Peyer's patch (tissue), 4 donors: ENCODE measurements around the gene HS6ST1. TPM values are rescaled to one million over a fixed set of nuclear protein-coding genes. Genes with fewer than 3 reads are reported as not detected.
A peak's percentile ranks its signal among the peaks of the same experiment; 100 is the strongest.

Source experiments
- DNase-seq, 3 donors: peaks; one replicate each; pipeline ENCODE4 v3.0.0-alpha.2; 2017 to 2019
- H3K27ac ChIP-seq, 4 donors: fragments of 200-600 bp; sonication (generic); one replicate each; pipeline ENCODE4 v1.5.1; 2016 to 2019
- H3K27me3 ChIP-seq, 2 donors: fragments of 200-600 bp; sonication (generic); one replicate each; pipeline ENCODE4 v1.5.1; 2019
- H3K36me3 ChIP-seq, 3 donors: fragments of 200-600 bp; sonication (generic); one replicate each; pipeline ENCODE4 v1.5.1; 2016 to 2019
- H3K4me1 ChIP-seq, 4 donors: fragments of 200-600 bp; sonication (generic); one replicate each; pipeline ENCODE4 v1.5.1; 2016 to 2019
- H3K4me3 ChIP-seq, 4 donors: fragments of 200-600 bp; sonication (generic); 1 replicate in 3 of 4; 2 replicates in 1 of 4; pipeline ENCODE4 v1.5.1; 2016 to 2019; ENCODE audit warnings: mild to moderate bottlenecking in 1 of 4
- H3K9me3 ChIP-seq, 4 donors: fragments of 200-600 bp; sonication (generic); one replicate each; pipeline ENCODE4 v1.5.1; 2016 to 2019; ENCODE audit warnings: mild to moderate bottlenecking in 1 of 4
- CTCF ChIP-seq, 6 experiments: fragments of 450-650 bp in 4 of 6; fragments of 200-600 bp in 2 of 6; sonication (generic) in 1 of 6; IDR thresholded peaks; one replicate each; pipeline ENCODE4 v1.5.1; 2017 to 2019; ENCODE audit warnings: antibody characterized with exemption in 6 of 6, mild to moderate bottlenecking in 3 of 6, moderate library complexity in 1 of 6
- POLR2A ChIP-seq, 2 donors: fragments of 450-650 bp; IDR thresholded peaks; one replicate each; pipeline ENCODE4 v1.5.1; 2017; ENCODE audit warnings: antibody characterized with exemption in 2 of 2, mild to moderate bottlenecking in 2 of 2, moderate library complexity in 2 of 2
- total RNA-seq, 4 donors: library from RNA; depleted of rRNA; stranded (reverse); fragments of >200 nt; gene quantifications; one replicate each; pipeline ENCODE4 v1.1.0, GENCODE V29; 2016

Gene HS6ST1
- total RNA-seq, 4 donors from 2014 or later, result 16.5 to 52.0 (median 40.2) TPM

GRCh38 chr2:128292599-128293425 lies 25.9 kb downstream of the HS6ST1 start:
- no peak for DNase-seq
- Histone ChIP-seq H3K36me3 (no peaks in the 10 kb centered on the region), H3K9me3 (no peaks in the 10 kb centered on the region), H3K4me3 (no peak overlapping the region), H3K27ac (peak overlapping the region in 2 of 4 donors; percentile 12 to 22), H3K27me3 (no peaks in the 10 kb centered on the region), H3K4me1 (peaks cover 0 to 23% (median 0%) of the 10 kb centered on the region in 4 donors)
- TF ChIP-seq CTCF (IDR thresholded peaks at IDR 0.05) (no peak), POLR2A (IDR thresholded peaks at IDR 0.05) (no peak)

GRCh38 chr2:128291844-128292598 lies 26.6 kb downstream of the HS6ST1 start:
- no peaks in the 10 kb centered on the region for H3K36me3 ChIP-seq
- H3K4me3 ChIP-seq, result no peak overlapping the region
- H3K9me3 ChIP-seq, result no peaks in the 10 kb centered on the region
- H3K27ac ChIP-seq, result no peak overlapping the region
- no peaks in the 10 kb centered on the region for H3K27me3 ChIP-seq
- TF ChIP-seq POLR2A (IDR thresholded peaks at IDR 0.05), result no peak
- TF ChIP-seq CTCF (IDR thresholded peaks at IDR 0.05), result no peak
- peaks cover 0 to 31% (median 0%) of the 10 kb centered on the region in 4 donors for H3K4me1 ChIP-seq
- no peak for DNase-seq

GRCh38 chr2:128291161-128291843 lies 27.4 kb downstream of the HS6ST1 start:
- DNase-seq, result no peak

GRCh38 chr2:128290356-128290755 lies 28.3 kb downstream of the HS6ST1 start:
- no peak for DNase-seq
- Histone ChIP-seq H3K4me1 (peaks cover 0 to 31% (median 0%) of the 10 kb centered on the region in 4 donors), H3K27me3 (no peaks in the 10 kb centered on the region), H3K27ac (no peak overlapping the region), H3K36me3 (peaks cover 0 to 6% (median 0%) of the 10 kb centered on the region in 3 donors), H3K9me3 (no peaks in the 10 kb centered on the region), H3K4me3 (no peak overlapping the region)
- no peak for TF ChIP-seq CTCF (IDR thresholded peaks at IDR 0.05)
- TF ChIP-seq POLR2A (IDR thresholded peaks at IDR 0.05), result no peak

More at GRCh38 chr2:128291161-128291843, 27.4 kb downstream of the HS6ST1 start:
- Histone ChIP-seq H3K4me3 (no peak overlapping the region), H3K9me3 (no peaks in the 10 kb centered on the region), H3K4me1 (peaks cover 0 to 31% (median 0%) of the 10 kb centered on the region in 4 donors), H3K27ac (no peak overlapping the region), H3K27me3 (no peaks in the 10 kb centered on the region), H3K36me3 (peaks cover 0 to under 1% (median 0%) of the 10 kb centered on the region in 3 donors)
- no peak for TF ChIP-seq CTCF (IDR thresholded peaks at IDR 0.05)

- no peak overlapping the region for H3K27ac ChIP-seq
- H3K4me1 ChIP-seq, result peaks cover 0 to 31% (median 0%) of the 10 kb centered on the region in 4 donors
- peaks cover 0 to 6% (median 0%) of the 10 kb centered on the region in 3 donors for H3K36me3 ChIP-seq
- no peaks in the 10 kb centered on the region for H3K9me3 ChIP-seq
- TF ChIP-seq POLR2A (IDR thresholded peaks at IDR 0.05), result no peak
- no peak for TF ChIP-seq CTCF (IDR thresholded peaks at IDR 0.05)
- H3K27me3 ChIP-seq, result no peaks in the 10 kb centered on the region
- DNase-seq, result no peak
- no peak overlapping the region for H3K4me3 ChIP-seq
These were observed 29.2 kb downstream of the HS6ST1 start for GRCh38 chr2:128289439-128289838.
